SIG-M5 treated with dmso at 0.1 percent for 504 hours (cell line): ENCODE results near the gene INPP4B.

Source experiments
- DNase-seq: peaks from one replicate; lab custom pipeline; 2025; ENCODE audit not compliant: unreplicated experiment; lab: John Stamatoyannopoulos, UW

The INPP4B gene

GRCh38 chr4:142741995-142742394 is 104.1 kb downstream of the INPP4B start:
- peak; percentile 5 for DNase-seq

GRCh38 chr4:142728233-142728632 is 117.9 kb downstream of the INPP4B start:
- no peak for DNase-seq

- DNase-seq: no peak
Observed at GRCh38 chr4:142727149-142727548, 119.0 kb downstream of the INPP4B start.

GRCh38 chr4:142725886-142726285 is 120.2 kb downstream of the INPP4B start:
- no peak for DNase-seq

GRCh38 chr4:142721187-142721586 is 124.9 kb downstream of the INPP4B start:
- no peak for DNase-seq

GRCh38 chr4:142719854-142720541 is 126.1 kb downstream of the INPP4B start:
- DNase-seq: peak; percentile 23

GRCh38 chr4:142718981-142719380 is 127.1 kb downstream of the INPP4B start:
- no peak for DNase-seq

GRCh38 chr4:142715727-142716126 is 130.4 kb downstream of the INPP4B start:
- no peak for DNase-seq

- DNase-seq: no peak
Observed at GRCh38 chr4:142713282-142714030, 132.6 kb downstream of the INPP4B start.

GRCh38 chr4:142708231-142708630 is 137.9 kb downstream of the INPP4B start:
- no peak for DNase-seq

- no peak for DNase-seq
Observed at GRCh38 chr4:142707401-142707800, 138.7 kb downstream of the INPP4B start.

- no peak for DNase-seq
Observed at GRCh38 chr4:142706381-142706780, 139.7 kb downstream of the INPP4B start.

- DNase-seq: no peak
Observed at GRCh38 chr4:142705820-142706219, 140.3 kb downstream of the INPP4B start.

- no peak for DNase-seq
Observed at GRCh38 chr4:142703694-142704309, 142.3 kb downstream of the INPP4B start.

GRCh38 chr4:142701017-142701416 is 145.1 kb downstream of the INPP4B start:
- no peak for DNase-seq

GRCh38 chr4:142700531-142700930 is 145.6 kb downstream of the INPP4B start:
- DNase-seq: no peak

GRCh38 chr4:142698552-142698951 is 147.5 kb downstream of the INPP4B start:
- DNase-seq: no peak

GRCh38 chr4:142697928-142698327 is 148.2 kb downstream of the INPP4B start:
- no peak for DNase-seq

- DNase-seq: no peak
Observed at GRCh38 chr4:142697320-142697719, 148.8 kb downstream of the INPP4B start.

- no peak for DNase-seq
Observed at GRCh38 chr4:142696334-142697122, 149.6 kb downstream of the INPP4B start.

- no peak for DNase-seq
Observed at GRCh38 chr4:142690406-142691163, 155.5 kb downstream of the INPP4B start.
